Mesenchymal stem cell (in vitro differentiated cells and primary cell): ENCODE results near the gene TMEM107. TPM values are rescaled to one million over a fixed set of nuclear protein-coding genes. Genes with fewer than 3 reads are reported as not detected.

Experiments used
- DNase-seq: peaks from one replicate; pipeline ENCODE4 v3.0.0-alpha.2; 2013
- H2AFZ ChIP-seq: one replicate; pipeline ENCODE4 v1.6.1; 2013; ENCODE audit warnings: low read depth, mild to moderate bottlenecking, control low read depth, inconsistent platforms, low read length, moderate library complexity
- H2AK5ac ChIP-seq: 2 replicates; pipeline ENCODE4 v1.6.1; 2013; ENCODE audit warnings: low read length, moderate library complexity, mild to moderate bottlenecking, inconsistent platforms; ENCODE audit not compliant: severe bottlenecking
- H2BK120ac ChIP-seq: one replicate; pipeline ENCODE4 v1.6.1; 2013; ENCODE audit warnings: low read depth, mild to moderate bottlenecking, inconsistent platforms, low read length, moderate library complexity
- H2BK12ac ChIP-seq, 2 experiments: one replicate each; pipeline ENCODE4 v1.6.1; 2013; ENCODE audit warnings: inconsistent platforms in 2 of 2, low read length in 2 of 2, mild to moderate bottlenecking in 2 of 2, moderate library complexity in 2 of 2, control low read depth in 1 of 2
- H2BK15ac ChIP-seq: one replicate; pipeline ENCODE4 v1.6.1; 2013; ENCODE audit warnings: mild to moderate bottlenecking, low read depth, inconsistent platforms; ENCODE audit not compliant: poor library complexity, severe bottlenecking
- H2BK5ac ChIP-seq: 2 replicates; pipeline ENCODE4 v1.6.1; 2013; ENCODE audit warnings: low read depth, mild to moderate bottlenecking, low read length, control low read depth, inconsistent platforms; ENCODE audit not compliant: poor library complexity, severe bottlenecking
- H3K14ac ChIP-seq, 2 experiments: one replicate each; pipeline ENCODE4 v1.6.1; 2013; ENCODE audit warnings: inconsistent platforms in 2 of 2, low read length in 2 of 2, control low read depth in 1 of 2, mild to moderate bottlenecking in 1 of 2, moderate library complexity in 1 of 2
- H3K18ac ChIP-seq, 2 experiments: one replicate each; pipeline ENCODE4 v1.6.1; 2013; ENCODE audit warnings: inconsistent platforms in 2 of 2, low read length in 2 of 2, control low read depth in 1 of 2, low read depth in 1 of 2, mild to moderate bottlenecking in 1 of 2
- H3K23ac ChIP-seq, 2 experiments: one replicate each; pipeline ENCODE4 v1.6.1; 2013; ENCODE audit warnings: inconsistent platforms in 2 of 2, low read length in 2 of 2, mild to moderate bottlenecking in 2 of 2, moderate library complexity in 2 of 2, control low read depth in 1 of 2
- H3K27ac ChIP-seq: 2 replicates; pipeline ENCODE4 v1.5.1; 2013; ENCODE audit warnings: mild to moderate bottlenecking, moderate library complexity, low read length, control low read depth, inconsistent platforms; ENCODE audit not compliant: poor library complexity, severe bottlenecking
- H3K27me3 ChIP-seq, 2 experiments: 2 replicates each; pipeline versions ENCODE4 v1.6.1 to v1.7.0; 2013; ENCODE audit warnings: low read length in 2 of 2, mild to moderate bottlenecking in 2 of 2, moderate library complexity in 2 of 2, control low read depth in 1 of 2, inconsistent platforms in 1 of 2; ENCODE audit not compliant: control insufficient read depth in 1 of 2, insufficient read depth in 1 of 2
- H3K36me3 ChIP-seq, 2 experiments: 2 replicates each; pipeline versions ENCODE4 v1.6.1 to v1.7.0; 2013; ENCODE audit warnings: low read length in 2 of 2, control low read depth in 1 of 2, inconsistent platforms in 1 of 2, low read depth in 1 of 2, mild to moderate bottlenecking in 1 of 2; ENCODE audit not compliant: insufficient read depth in 2 of 2, control insufficient read depth in 1 of 2
- H3K4ac ChIP-seq, 2 experiments: one replicate each; pipeline ENCODE4 v1.6.1; 2013; ENCODE audit warnings: inconsistent platforms in 2 of 2, low read length in 2 of 2, mild to moderate bottlenecking in 2 of 2, moderate library complexity in 2 of 2, control low read depth in 1 of 2, low read depth in 1 of 2
- H3K4me1 ChIP-seq: 2 replicates; pipeline ENCODE4 v1.6.1; 2013; ENCODE audit warnings: low read depth, low read length, control low read depth; ENCODE audit not compliant: control insufficient read depth, insufficient read depth
- H3K4me2 ChIP-seq: 2 replicates; pipeline ENCODE4 v1.6.1; 2013; ENCODE audit warnings: low read length, mild to moderate bottlenecking, inconsistent platforms; ENCODE audit not compliant: poor library complexity, severe bottlenecking
- H3K4me3 ChIP-seq, 2 experiments: 2 replicates each; pipeline versions ENCODE4 v1.5.1 to v1.7.0; 2013; ENCODE audit warnings: low read length in 2 of 2, mild to moderate bottlenecking in 2 of 2, control low read depth in 1 of 2, low read depth in 1 of 2; ENCODE audit not compliant: insufficient read depth in 1 of 2
- H3K79me1 ChIP-seq: replicated peaks from 2 replicates; pipeline ENCODE4 v1.6.1; 2013; ENCODE audit warnings: mild to moderate bottlenecking, control low read depth, low read length, inconsistent platforms; ENCODE audit not compliant: poor library complexity, severe bottlenecking
- H3K9ac ChIP-seq: 2 replicates; pipeline ENCODE4 v1.7.0; 2013; ENCODE audit warnings: mild to moderate bottlenecking, low read length, moderate library complexity
- H3K9me3 ChIP-seq: 2 replicates; pipeline ENCODE4 v1.7.0; 2013; ENCODE audit warnings: mild to moderate bottlenecking, low read length; ENCODE audit not compliant: control insufficient read depth
- H4K8ac ChIP-seq: one replicate; pipeline ENCODE4 v1.6.1; 2013; ENCODE audit warnings: inconsistent platforms, mild to moderate bottlenecking, low read length, moderate library complexity
- H4K91ac ChIP-seq: one replicate; pipeline ENCODE4 v1.6.1; 2013; ENCODE audit warnings: mild to moderate bottlenecking, low read length, inconsistent platforms
- WGBS: methylation state at CpG from one replicate; pipeline ENCODE4 v1.1.7; 2013; ENCODE audit warnings: mixed read lengths; 5-methylcytosine and 5-hydroxymethylcytosine counted together
- polyA plus RNA-seq, 2 experiments: library from polyadenylated mRNA; stranded (reverse); fragments of 200-250 nt; gene quantifications; one replicate each; pipeline ENCODE4 v1.2.3, GENCODE V29; 2013

Gene TMEM107
- polyA plus RNA-seq (2013, experiment 1 of 2) = 9.0 TPM
- polyA plus RNA-seq (2013, experiment 2 of 2) = 9.7 TPM

DNA sequence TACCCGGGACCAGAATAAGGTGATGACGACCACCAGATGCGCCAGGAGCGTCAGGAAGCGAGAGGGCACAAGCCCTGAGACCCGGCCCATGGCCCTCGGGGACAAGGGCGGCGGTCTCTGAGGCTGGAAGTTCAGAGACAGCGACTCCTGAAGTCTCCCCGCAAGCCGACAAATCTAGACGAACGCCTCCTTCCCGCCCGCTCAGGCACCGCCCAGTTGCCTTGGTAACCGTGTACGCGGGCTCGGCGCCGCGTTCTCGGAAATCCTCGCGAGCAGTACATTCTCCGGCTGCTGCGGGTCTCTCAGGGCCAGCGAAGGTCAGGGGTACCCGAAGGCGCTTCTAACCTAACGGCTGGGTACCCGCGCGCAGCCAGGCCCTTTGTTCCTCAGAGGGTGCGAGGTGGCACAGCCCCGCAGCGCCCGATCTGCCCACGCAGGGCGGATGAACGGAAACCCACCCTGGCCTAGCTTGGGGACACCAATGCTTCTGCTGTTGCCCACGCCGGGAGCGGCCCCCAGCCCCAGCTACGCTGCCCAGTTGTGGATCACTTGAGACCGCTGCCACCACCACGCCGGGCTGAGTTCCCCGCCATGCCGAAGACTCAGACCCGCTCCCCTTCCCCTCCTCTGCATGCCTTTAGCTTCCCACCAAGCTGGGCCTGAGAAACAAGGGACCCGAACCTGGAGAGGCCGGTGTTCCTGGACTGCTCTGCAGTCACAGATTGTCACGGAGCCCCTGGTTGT, at the start of gene TMEM107:
Gene TMEM107 (minus strand): TSS at position 184 of the 744 bp plus-strand sequence. CDS start 94 bp downstream, at position 90.
- Histone ChIP-seq H3K79me1 (peaks cover 8% of the 10 kb centered on the region), H3K4ac (peak within 1 kb of the TSS; percentile 75 to 92), H2BK15ac (peak within 1 kb of the TSS; percentile 55), H2AK5ac (peak within 1 kb of the TSS; percentile 21), H3K4me3 (peak within 1 kb of the TSS; percentile 69 to 83), H3K27me3 (no peaks in the 10 kb centered on the region), H4K8ac (peak within 1 kb of the TSS; percentile 93), H3K14ac (peak within 1 kb of the TSS in 1 of 2 experiments; percentile 22), H3K4me2 (peak within 1 kb of the TSS; percentile 56), H2BK12ac (peak within 1 kb of the TSS in 1 of 2 experiments; percentile 49), H2AFZ (peak within 1 kb of the TSS; percentile 87), H3K9me3 (no peaks in the 10 kb centered on the region), H3K9ac (peak within 1 kb of the TSS; percentile 92), H3K18ac (peak within 1 kb of the TSS; percentile 59 to 75), H3K23ac (peak within 1 kb of the TSS in 1 of 2 experiments; percentile 34), H3K4me1 (peaks cover 18% of the 10 kb centered on the region), H4K91ac (peak within 1 kb of the TSS; percentile 40), H3K27ac (peak within 1 kb of the TSS; percentile 27), H2BK5ac (no peak within 1 kb of the TSS), H2BK120ac (peak within 1 kb of the TSS; percentile 42), H3K36me3 (no peaks in the 10 kb centered on the region)
- peak; percentile 88 for DNase-seq
- WGBS = 5% methylated on average over 56 of the region's 56 CpGs

DNA sequence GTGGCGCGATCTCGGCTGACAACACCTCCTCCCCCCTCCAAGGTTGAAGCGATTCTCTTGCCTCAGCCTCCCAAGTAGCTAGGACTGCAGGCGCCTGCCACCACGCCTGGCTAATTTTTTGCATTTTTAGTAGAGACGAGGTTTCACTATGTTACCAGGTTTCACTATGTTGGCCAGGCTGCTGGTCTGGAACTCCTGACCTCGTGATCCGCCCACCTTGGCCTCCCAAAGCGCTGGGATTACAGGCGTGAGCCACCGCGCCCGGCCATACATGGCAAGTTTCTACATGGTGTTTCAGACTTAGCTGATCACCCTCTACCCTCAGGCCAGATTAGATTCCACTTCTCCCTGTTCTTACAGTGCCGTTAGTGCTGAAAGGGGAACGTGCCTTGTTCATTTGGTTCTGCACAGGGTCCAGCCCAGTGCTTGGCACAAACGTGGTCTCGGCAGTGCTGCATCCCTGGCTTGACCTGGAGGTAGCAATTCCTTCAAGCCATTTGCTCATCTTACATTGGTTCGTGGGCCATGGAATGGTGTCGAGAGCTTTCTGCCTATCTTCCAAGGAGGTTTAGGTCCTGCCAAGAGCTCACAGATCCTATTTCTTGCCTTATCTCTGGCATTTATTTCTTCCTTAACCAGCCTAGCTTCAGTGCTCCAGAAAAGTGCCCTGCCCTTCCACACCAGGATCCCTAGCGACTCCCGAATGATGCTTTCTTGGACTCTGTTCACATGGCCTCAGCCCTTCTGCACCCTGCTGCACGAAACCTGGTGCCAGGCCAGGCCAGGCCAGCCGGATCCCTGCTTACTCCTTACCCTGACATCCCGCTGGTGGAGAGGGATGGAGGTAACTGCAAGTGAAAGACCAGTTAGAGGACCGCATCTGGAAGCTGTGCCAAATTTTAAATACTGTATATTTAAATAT, 49.0 kb upstream of the TMEM107 start:
- Histone ChIP-seq H2BK5ac (no peak overlapping the region), H3K23ac (no peak overlapping the region), H3K27me3 (no peaks in the 10 kb centered on the region), H3K36me3 (peaks cover 27 to 29% of the 10 kb centered on the region in 2 experiments), H2BK120ac (no peak overlapping the region), H2BK15ac (no peak overlapping the region), H3K4me3 (no peak overlapping the region), H3K4ac (peak overlapping the region in 1 of 2 experiments; percentile 48), H3K4me1 (peaks cover 13% of the 10 kb centered on the region), H2BK12ac (no peak overlapping the region), H3K9ac (no peak overlapping the region), H2AFZ (no peak overlapping the region), H3K18ac (no peak overlapping the region), H3K9me3 (no peaks in the 10 kb centered on the region), H4K8ac (no peak overlapping the region), H3K79me1 (no peaks in the 10 kb centered on the region), H3K14ac (no peak overlapping the region), H3K27ac (no peak overlapping the region), H3K4me2 (peak overlapping the region; percentile 17), H2AK5ac (no peak overlapping the region), H4K91ac (no peak overlapping the region)
- WGBS = 97% methylated on average over 24 of the region's 26 CpGs
- DNase-seq = no peak

DNA sequence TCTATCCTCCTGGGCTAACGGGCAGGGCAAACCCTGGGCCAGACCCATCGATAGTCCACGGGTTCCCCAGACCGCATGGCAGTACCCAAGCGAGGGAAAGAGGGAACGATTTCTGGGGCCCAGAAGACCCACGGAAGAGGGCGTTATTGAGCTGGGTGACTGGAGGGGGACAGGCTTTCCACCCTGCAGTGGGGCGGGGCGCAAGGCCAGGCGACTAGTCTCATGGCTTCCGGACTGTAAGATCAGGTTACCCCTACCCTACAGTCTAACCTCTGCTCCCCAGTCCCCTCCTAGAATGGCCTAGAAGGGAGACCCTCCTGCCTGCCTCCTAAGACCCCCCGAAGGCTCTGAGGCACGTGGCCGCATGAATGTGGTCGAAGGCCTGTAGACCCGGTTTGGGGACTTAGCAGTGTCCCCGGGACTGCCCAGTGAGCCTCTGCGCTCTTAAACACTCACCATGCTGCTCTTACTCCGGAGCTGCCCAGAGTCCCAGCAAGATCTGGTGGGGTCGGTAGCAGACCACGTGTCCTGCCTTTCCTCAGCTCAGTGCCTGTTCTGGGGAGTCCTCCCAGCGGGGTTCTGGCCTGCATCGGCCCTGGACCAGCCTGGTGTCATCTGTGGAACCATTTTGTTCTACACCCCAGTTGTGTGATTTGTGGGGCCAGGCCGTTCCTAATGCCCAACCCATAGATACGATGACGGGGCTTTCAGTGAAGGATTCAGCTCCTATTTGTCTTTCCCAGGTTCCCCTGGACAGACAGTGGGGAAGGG, 47.4 kb upstream of the TMEM107 start:
- Histone ChIP-seq H3K27ac (peak overlapping the region; percentile 97), H2AFZ (peak overlapping the region; percentile 72), H2BK5ac (peak overlapping the region; percentile 48), H3K4ac (peak overlapping the region; percentile 18 to 98), H3K9me3 (no peaks in the 10 kb centered on the region), H3K9ac (peak overlapping the region; percentile 95), H3K4me2 (peak overlapping the region; percentile 69), H3K79me1 (no peaks in the 10 kb centered on the region), H4K91ac (peak overlapping the region; percentile 88), H2BK120ac (no peak overlapping the region), H4K8ac (peak overlapping the region; percentile 33), H2BK15ac (no peak overlapping the region), H3K18ac (peak overlapping the region; percentile 84 to 95), H3K36me3 (peaks cover 13% of the 10 kb centered on the region in 2 experiments), H3K4me1 (peaks cover 16% of the 10 kb centered on the region), H3K14ac (peak overlapping the region in 1 of 2 experiments; percentile 78), H2BK12ac (peak overlapping the region in 1 of 2 experiments; percentile 76), H3K27me3 (no peaks in the 10 kb centered on the region), H2AK5ac (peak overlapping the region; percentile 75), H3K23ac (peak overlapping the region in 1 of 2 experiments; percentile 76), H3K4me3 (peak overlapping the region; percentile 69 to 93)
- DNase-seq = peak; percentile 73
- WGBS = 9% methylated on average over 27 of the region's 27 CpGs
